WTC11 (cell line): ENCODE data around the gene C12orf56. TPM values are rescaled to one million over a fixed set of nuclear protein-coding genes. Genes with fewer than 3 reads are reported as not detected.
A peak's percentile ranks its signal among the peaks of the same experiment; 100 is the strongest.

Experiments used
- ATAC-seq: fragments of 200-7000 bp; cut with Tn5 transposase; 2 replicates; pipeline ENCODE4 v1.10.0; 2021; ENCODE audit warnings: mild to moderate bottlenecking, moderate library complexity
- CTCF ChIA-PET: fragments of 300-600 bp; sonication (Branson Sonifier 250); formaldehyde crosslinking; loops from one replicate; lab custom pipeline; 2021; ENCODE audit warnings: antibody characterized with exemption; lab: Charles Lee
- POLR2A ChIA-PET: fragments of 350-600 bp; sonication (Branson Sonifier 250); formaldehyde crosslinking; loops from one replicate; lab custom pipeline; 2021; ENCODE audit warnings: antibody characterized with exemption; lab: Charles Lee
- DNase-seq: peaks from one replicate; pipeline ENCODE4 v3.0.0; 2021; ENCODE audit warnings: low spot score
- H3K27ac Mint-ChIP-seq: 2 replicates; pipeline ENCODE4 v1.8.0; 2021; ENCODE audit warnings: mixed read lengths
- H3K27me3 Mint-ChIP-seq: 2 replicates; pipeline ENCODE4 v1.8.0; 2021; ENCODE audit warnings: low read depth, mild to moderate bottlenecking, moderate library complexity, mixed read lengths
- H3K36me3 Mint-ChIP-seq: 2 replicates; pipeline ENCODE4 v1.8.0; 2021; ENCODE audit warnings: mixed read lengths
- H3K4me1 Mint-ChIP-seq: 2 replicates; pipeline ENCODE4 v1.8.0; 2022; ENCODE audit warnings: mixed read lengths
- H3K4me3 Mint-ChIP-seq: 2 replicates; pipeline ENCODE4 v1.8.0; 2021; ENCODE audit warnings: mild to moderate bottlenecking, moderate library complexity, mixed read lengths
- H3K9me3 Mint-ChIP-seq: 2 replicates; pipeline ENCODE4 v1.8.0; 2021; ENCODE audit warnings: mixed read lengths
- ESRRA ChIP-seq: sonication (generic); formaldehyde crosslinking; IDR thresholded peaks from 2 replicates; pipeline ENCODE4 v1.8.1; 2022; ENCODE audit warnings: mild to moderate bottlenecking, missing genetic modification reagents, borderline replicate concordance
- FOXK1 ChIP-seq: sonication (generic); formaldehyde crosslinking; IDR thresholded peaks from 2 replicates; pipeline ENCODE4 v1.8.0; 2022; ENCODE audit warnings: mild to moderate bottlenecking, moderate library complexity, missing genetic modification reagents
- TEAD1 ChIP-seq: sonication (generic); formaldehyde crosslinking; IDR thresholded peaks from 2 replicates; pipeline ENCODE4 v1.8.0; 2022; ENCODE audit warnings: mild to moderate bottlenecking, missing genetic modification reagents
- USF2 ChIP-seq: sonication (generic); formaldehyde crosslinking; IDR thresholded peaks from 2 replicates; pipeline ENCODE4 v1.8.1; 2023; ENCODE audit warnings: mild to moderate bottlenecking, missing genetic modification reagents, moderate library complexity
- ZNF416 ChIP-seq: fragments of 250-450 bp; sonication (Bioruptor Pico); IDR thresholded peaks from 2 replicates; pipeline ENCODE4 v1.9.0; 2021; ENCODE audit warnings: mild to moderate bottlenecking, inconsistent platforms
- ZNF425 ChIP-seq: fragments of 250-450 bp; sonication (Bioruptor Pico); conservative IDR thresholded peaks from 2 replicates; pipeline ENCODE4 v1.9.0; 2021; ENCODE audit warnings: mild to moderate bottlenecking
- ZNF512 ChIP-seq: sonication (generic); formaldehyde crosslinking; IDR thresholded peaks from 2 replicates; pipeline ENCODE4 v1.8.1; 2022; ENCODE audit warnings: missing genetic modification reagents, borderline replicate concordance
- ZNF532 ChIP-seq: fragments of 250-450 bp; sonication (Bioruptor Pico); IDR thresholded peaks from 2 replicates; pipeline ENCODE4 v1.9.0; 2021; ENCODE audit warnings: mild to moderate bottlenecking, borderline replicate concordance
- total RNA-seq: library from RNA; stranded (reverse); gene quantifications from 3 replicates; pipeline ENCODE4 v1.2.3, GENCODE V29; 2021
- TF ChIP-seq, protein P1 (sequence below): sonication (generic); formaldehyde crosslinking; IDR thresholded peaks from 2 replicates; pipeline ENCODE4 v1.8.0; 2022; ENCODE audit warnings: mild to moderate bottlenecking, missing genetic modification reagents
- TF ChIP-seq, protein P2 (sequence below): sonication (generic); formaldehyde crosslinking; IDR thresholded peaks from 2 replicates; pipeline ENCODE4 v1.8.0; 2023; ENCODE audit warnings: mild to moderate bottlenecking, missing genetic modification reagents
- TF ChIP-seq, protein P3 (sequence below): sonication (generic); formaldehyde crosslinking; IDR thresholded peaks from 2 replicates; pipeline ENCODE4 v1.8.0; 2022; ENCODE audit warnings: mild to moderate bottlenecking, missing genetic modification reagents

Gene C12orf56
- total RNA-seq, 1 experiment from 2014 or later, result 2.5 TPM

- DNase-seq, result no peak
- no peaks in the 10 kb centered on the region for H3K36me3 Mint-ChIP-seq
Observed at GRCh38 chr12:64402181-64402580, 11.6 kb upstream of the C12orf56 start.

DNA sequence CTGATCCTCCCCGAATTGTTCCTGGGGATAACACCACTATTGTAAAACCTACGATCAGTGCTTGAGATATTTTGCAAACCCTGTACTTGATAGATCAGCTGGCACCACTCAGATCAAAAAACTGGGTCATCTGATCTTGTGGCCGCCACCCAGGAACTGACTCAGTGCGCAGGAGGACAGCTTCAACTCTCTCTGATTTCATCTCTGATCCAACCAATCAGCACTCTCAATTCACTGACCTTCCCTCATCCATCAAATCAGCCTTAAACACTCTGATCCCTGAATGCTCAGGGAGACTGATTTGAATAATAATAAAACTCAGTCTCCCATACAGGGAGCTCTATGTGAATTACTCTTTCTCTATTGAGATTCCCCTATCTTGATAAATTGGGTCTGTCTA is 9.5 kb upstream of the C12orf56 start:
- ATAC-seq, result peak; percentile 26
- peak overlapping the region; percentile 37 for H3K4me3 Mint-ChIP-seq

More at GRCh38 chr12:64402181-64402580, 11.6 kb upstream of the C12orf56 start:
- Mint-ChIP-seq H3K9me3 (no peaks in the 10 kb centered on the region), H3K4me3 (no peak overlapping the region), H3K4me1 (peaks cover 36% of the 10 kb centered on the region), H3K27me3 (no peaks in the 10 kb centered on the region), H3K27ac (no peak overlapping the region; the same call in 1 of the 2 replicates)
- CTCF ChIA-PET, result no interaction called here
- ATAC-seq, result no peak
- POLR2A ChIA-PET, result no interaction called here
- no peak for TF ChIP-seq ZNF416 (CRISPR knock-in tag)

More for the DNA sequence above, 9.5 kb upstream of the C12orf56 start:
- DNase-seq, result no peak
- Mint-ChIP-seq H3K27me3 (no peaks in the 10 kb centered on the region), H3K4me1 (peaks cover 21% of the 10 kb centered on the region), H3K36me3 (no peaks in the 10 kb centered on the region), H3K27ac (peak overlapping the region; percentile 86), H3K9me3 (no peaks in the 10 kb centered on the region)
- TF ChIP-seq, protein P1, sequence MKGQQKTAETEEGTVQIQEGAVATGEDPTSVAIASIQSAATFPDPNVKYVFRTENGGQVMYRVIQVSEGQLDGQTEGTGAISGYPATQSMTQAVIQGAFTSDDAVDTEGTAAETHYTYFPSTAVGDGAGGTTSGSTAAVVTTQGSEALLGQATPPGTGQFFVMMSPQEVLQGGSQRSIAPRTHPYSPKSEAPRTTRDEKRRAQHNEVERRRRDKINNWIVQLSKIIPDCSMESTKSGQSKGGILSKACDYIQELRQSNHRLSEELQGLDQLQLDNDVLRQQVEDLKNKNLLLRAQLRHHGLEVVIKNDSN (CRISPR knock-in tag), result 0 out of 2 replicates have a peak, but pooled peaks have one; percentile 24
- TF ChIP-seq ZNF416 (CRISPR knock-in tag) (no peak), ESRRA (no peak), ZNF512 (CRISPR knock-in tag) (no peak), USF2 (CRISPR knock-in tag) (peak; percentile 57), FOXK1 (CRISPR knock-in tag) (0 out of 2 replicates have a peak, but pooled peaks have one; percentile 22), ZNF532 (CRISPR knock-in tag) (no peak), ZNF425 (no peak), TEAD1 (CRISPR knock-in tag) (peak; percentile 40; the same call in 1 of the 2 replicates)
- TF ChIP-seq, protein P2, sequence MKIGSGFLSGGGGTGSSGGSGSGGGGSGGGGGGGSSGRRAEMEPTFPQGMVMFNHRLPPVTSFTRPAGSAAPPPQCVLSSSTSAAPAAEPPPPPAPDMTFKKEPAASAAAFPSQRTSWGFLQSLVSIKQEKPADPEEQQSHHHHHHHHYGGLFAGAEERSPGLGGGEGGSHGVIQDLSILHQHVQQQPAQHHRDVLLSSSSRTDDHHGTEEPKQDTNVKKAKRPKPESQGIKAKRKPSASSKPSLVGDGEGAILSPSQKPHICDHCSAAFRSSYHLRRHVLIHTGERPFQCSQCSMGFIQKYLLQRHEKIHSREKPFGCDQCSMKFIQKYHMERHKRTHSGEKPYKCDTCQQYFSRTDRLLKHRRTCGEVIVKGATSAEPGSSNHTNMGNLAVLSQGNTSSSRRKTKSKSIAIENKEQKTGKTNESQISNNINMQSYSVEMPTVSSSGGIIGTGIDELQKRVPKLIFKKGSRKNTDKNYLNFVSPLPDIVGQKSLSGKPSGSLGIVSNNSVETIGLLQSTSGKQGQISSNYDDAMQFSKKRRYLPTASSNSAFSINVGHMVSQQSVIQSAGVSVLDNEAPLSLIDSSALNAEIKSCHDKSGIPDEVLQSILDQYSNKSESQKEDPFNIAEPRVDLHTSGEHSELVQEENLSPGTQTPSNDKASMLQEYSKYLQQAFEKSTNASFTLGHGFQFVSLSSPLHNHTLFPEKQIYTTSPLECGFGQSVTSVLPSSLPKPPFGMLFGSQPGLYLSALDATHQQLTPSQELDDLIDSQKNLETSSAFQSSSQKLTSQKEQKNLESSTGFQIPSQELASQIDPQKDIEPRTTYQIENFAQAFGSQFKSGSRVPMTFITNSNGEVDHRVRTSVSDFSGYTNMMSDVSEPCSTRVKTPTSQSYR (CRISPR knock-in tag), result no peak
- TF ChIP-seq, protein P3, sequence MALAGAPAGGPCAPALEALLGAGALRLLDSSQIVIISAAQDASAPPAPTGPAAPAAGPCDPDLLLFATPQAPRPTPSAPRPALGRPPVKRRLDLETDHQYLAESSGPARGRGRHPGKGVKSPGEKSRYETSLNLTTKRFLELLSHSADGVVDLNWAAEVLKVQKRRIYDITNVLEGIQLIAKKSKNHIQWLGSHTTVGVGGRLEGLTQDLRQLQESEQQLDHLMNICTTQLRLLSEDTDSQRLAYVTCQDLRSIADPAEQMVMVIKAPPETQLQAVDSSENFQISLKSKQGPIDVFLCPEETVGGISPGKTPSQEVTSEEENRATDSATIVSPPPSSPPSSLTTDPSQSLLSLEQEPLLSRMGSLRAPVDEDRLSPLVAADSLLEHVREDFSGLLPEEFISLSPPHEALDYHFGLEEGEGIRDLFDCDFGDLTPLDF, result no peak
- POLR2A ChIA-PET, result no interaction called here
- CTCF ChIA-PET, result interaction anchor here (0.6 to 1.0 kb wide), 2 partner anchors 9 to 165 kb away, joined by 3 to 4 read pairs; partner anchors contain the start of gene C12orf56
